GM12874 (cell line): ENCODE data around the gene NOL11.

Experiments
- CTCF ChIP-seq: IDR thresholded peaks from 2 replicates; pipeline ENCODE4 v1.5.1; 2011; ENCODE audit warnings: low read depth, mild to moderate bottlenecking, control low read depth, low read length, moderate library complexity; ENCODE audit not compliant: insufficient read depth

The NOL11 gene

GRCh38 chr17:67693811-67694210 lies 23.9 kb upstream of the NOL11 start:
- TF ChIP-seq CTCF: no peak

- no peak for TF ChIP-seq CTCF
Measured at GRCh38 chr17:67696347-67696746, 21.4 kb upstream of the NOL11 start.

GRCh38 chr17:67696853-67697498 lies 20.8 kb upstream of the NOL11 start:
- no peak for TF ChIP-seq CTCF

GRCh38 chr17:67700037-67700724 lies 17.6 kb upstream of the NOL11 start:
- no peak for TF ChIP-seq CTCF

GRCh38 chr17:67700725-67701119 lies 17.0 kb upstream of the NOL11 start:
- no peak for TF ChIP-seq CTCF

GRCh38 chr17:67707442-67707841 lies 10.3 kb upstream of the NOL11 start:
- TF ChIP-seq CTCF: no peak

GRCh38 chr17:67708378-67708777 lies 9.4 kb upstream of the NOL11 start:
- no peak for TF ChIP-seq CTCF
